Stimulated activated naive CD8-positive, alpha-beta T cell treated with anti-CD3 and anti-CD28 coated beads, Interleukin-15, Interleukin-2, amounts not matched to agents 100 U/mL and 50 U/mL, for 24 hours (primary cell): Measurements from ENCODE around the gene KRTAP10-11.
"Not testable (repeated sequence)": the region's sequence is repeated elsewhere in the genome, so short reads cannot be mapped to it uniquely, and the experiment has no call there.

ENCODE experiments used
- ATAC-seq: fragments of 150-1000 bp; cut with Tn5 transposase; one replicate; pipeline ENCODE4 v1.10.0; 2021
- DNase-seq: peaks from one replicate; pipeline ENCODE4 v3.0.0; 2021

The KRTAP10-11 gene

GRCh38 chr21:44646366-44647221 is at the start of gene KRTAP10-11:
Gene KRTAP10-11, plus strand, starts transcription at chr21:44646414. Its CDS starts 45 bp downstream, at chr21:44646459.
- ATAC-seq, DNase-seq: not testable (repeated sequence)

GRCh38 chr21:44598061-44598460 is 48.2 kb upstream of the KRTAP10-11 start:
- no peak for ATAC-seq
- no peak for DNase-seq

- DNase-seq (no peak), ATAC-seq (no peak)
Observed at GRCh38 chr21:44599264-44600029, 46.8 kb upstream of the KRTAP10-11 start.

GRCh38 chr21:44600118-44600978 is 45.9 kb upstream of the KRTAP10-11 start, which contains the start of gene KRTAP10-7:
Gene KRTAP10-7, plus strand, starts transcription at chr21:44600597. Its CDS starts 25 bp downstream, at chr21:44600622.
- ATAC-seq, DNase-seq: not testable (repeated sequence)

- not testable (repeated sequence) for DNase-seq, ATAC-seq
Observed at GRCh38 chr21:44601091-44601490, 45.1 kb upstream of the KRTAP10-11 start.

GRCh38 chr21:44601596-44602462 is 44.4 kb upstream of the KRTAP10-11 start:
- ATAC-seq (no peak), DNase-seq (no peak)

GRCh38 chr21:44602463-44602850 is 43.8 kb upstream of the KRTAP10-11 start:
- no peak for DNase-seq
- no peak for ATAC-seq

GRCh38 chr21:44603109-44603875 is 42.9 kb upstream of the KRTAP10-11 start:
- ATAC-seq (no peak), DNase-seq (no peak)

GRCh38 chr21:44603911-44604310 is 42.3 kb upstream of the KRTAP10-11 start:
- ATAC-seq: no peak

GRCh38 chr21:44606495-44606894 is 39.7 kb upstream of the KRTAP10-11 start:
- no peak for DNase-seq
- no peak for ATAC-seq

More at GRCh38 chr21:44603911-44604310, 42.3 kb upstream of the KRTAP10-11 start:
- no peak for DNase-seq

- no peak for ATAC-seq
- DNase-seq: no peak
Observed at GRCh38 chr21:44609193-44609592, 37.0 kb upstream of the KRTAP10-11 start.

GRCh38 chr21:44610157-44610843 is 35.9 kb upstream of the KRTAP10-11 start:
- DNase-seq, ATAC-seq: not testable (repeated sequence)

GRCh38 chr21:44611551-44611950 is 34.7 kb upstream of the KRTAP10-11 start:
- ATAC-seq (no peak), DNase-seq (no peak)

GRCh38 chr21:44612029-44612486 is 34.2 kb upstream of the KRTAP10-11 start, which contains the start of gene KRTAP10-8:
Gene KRTAP10-8, plus strand, starts transcription at chr21:44612079. Its CDS starts 22 bp downstream, at chr21:44612101.
- no peak for DNase-seq
- ATAC-seq: no peak

- ATAC-seq (no peak), DNase-seq (no peak)
Observed at GRCh38 chr21:44612669-44613229, 33.5 kb upstream of the KRTAP10-11 start.

GRCh38 chr21:44613386-44614155 is 32.6 kb upstream of the KRTAP10-11 start:
- DNase-seq: no peak
- no peak for ATAC-seq

- ATAC-seq: no peak
- no peak for DNase-seq
Observed at GRCh38 chr21:44614161-44614631, 32.0 kb upstream of the KRTAP10-11 start.

- ATAC-seq (no peak), DNase-seq (no peak)
Observed at GRCh38 chr21:44614961-44615391, 31.2 kb upstream of the KRTAP10-11 start.
